ENCODE results near the gene PTRH1.

Gene PTRH1

GRCh38 chr9:127693143-127693542 lies 22.3 kb downstream of the PTRH1 start:
- no peak for DNase-seq

DNA sequence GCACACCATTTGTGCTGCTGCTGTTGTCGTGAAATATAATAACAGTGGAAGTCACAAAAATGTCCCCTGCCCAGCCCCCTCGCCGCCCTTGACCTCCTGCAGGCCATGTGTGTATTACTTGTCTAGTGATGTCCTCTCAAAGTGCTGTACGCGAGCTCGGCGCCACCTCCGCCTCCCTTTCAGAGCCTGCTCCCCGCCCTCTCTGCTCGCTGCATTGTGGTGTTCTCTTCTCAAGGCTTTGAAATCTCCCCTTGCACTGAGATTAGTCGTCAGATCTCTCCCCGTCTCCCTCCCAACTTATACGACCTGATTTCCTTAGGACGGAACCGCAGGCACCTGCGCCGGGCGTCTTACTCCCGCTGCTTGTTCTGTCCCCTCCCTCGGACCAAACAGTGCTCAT lies 23.4 kb downstream of the PTRH1 start:
- DNase-seq = no peak

DNA sequence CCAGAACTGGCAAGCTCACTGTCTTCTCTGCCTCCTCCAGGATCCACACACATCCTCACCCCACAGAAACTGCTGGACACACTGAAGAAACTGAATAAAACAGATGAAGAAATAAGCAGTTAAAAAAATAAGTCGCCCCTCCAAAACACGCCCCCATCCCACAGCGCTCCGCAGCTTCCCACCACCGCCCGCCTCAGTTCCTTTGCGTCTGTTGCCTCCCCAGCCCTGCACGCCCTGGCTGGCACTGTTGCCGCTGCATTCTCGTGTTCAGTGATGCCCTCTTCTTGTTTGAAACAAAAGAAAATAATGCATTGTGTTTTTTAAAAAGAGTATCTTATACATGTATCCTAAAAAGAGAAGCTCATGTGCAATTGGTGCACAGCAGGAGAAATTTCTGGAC lies 24.7 kb downstream of the PTRH1 start:
- no peak for DNase-seq

DNA sequence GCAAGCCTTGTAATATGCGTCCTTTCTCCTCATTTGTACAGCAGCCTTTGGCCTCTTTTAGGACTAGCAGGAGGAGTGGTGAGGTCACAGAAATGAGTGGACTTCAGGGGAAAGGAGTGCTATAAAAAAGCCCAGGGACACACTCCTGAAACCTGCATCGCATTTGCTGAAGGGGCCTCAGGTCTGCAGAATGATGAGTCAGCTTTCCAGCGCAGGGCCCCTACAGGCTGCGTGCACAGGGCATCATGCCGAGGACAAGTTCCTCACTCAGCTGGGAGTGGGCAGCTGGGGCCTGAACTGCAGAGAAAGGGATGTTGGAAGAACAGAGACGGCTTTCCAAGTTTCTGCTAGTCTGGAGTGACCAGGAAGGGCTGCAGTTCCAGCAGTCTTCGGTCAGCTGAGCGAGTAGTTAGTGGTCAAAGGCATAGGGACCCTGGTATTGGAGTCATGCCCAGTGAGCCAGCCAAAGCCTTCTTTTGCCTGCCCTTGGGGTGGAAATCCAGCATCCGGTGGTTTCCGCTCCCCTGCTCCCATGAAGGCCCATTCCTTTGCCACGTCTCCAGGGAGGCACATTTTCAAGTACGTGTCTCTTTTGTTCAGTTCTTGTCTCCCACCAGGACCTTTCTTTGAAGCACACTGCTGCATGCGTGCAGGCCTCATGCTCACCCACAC lies 26.0 kb downstream of the PTRH1 start:
- DNase-seq = no peak

DNA sequence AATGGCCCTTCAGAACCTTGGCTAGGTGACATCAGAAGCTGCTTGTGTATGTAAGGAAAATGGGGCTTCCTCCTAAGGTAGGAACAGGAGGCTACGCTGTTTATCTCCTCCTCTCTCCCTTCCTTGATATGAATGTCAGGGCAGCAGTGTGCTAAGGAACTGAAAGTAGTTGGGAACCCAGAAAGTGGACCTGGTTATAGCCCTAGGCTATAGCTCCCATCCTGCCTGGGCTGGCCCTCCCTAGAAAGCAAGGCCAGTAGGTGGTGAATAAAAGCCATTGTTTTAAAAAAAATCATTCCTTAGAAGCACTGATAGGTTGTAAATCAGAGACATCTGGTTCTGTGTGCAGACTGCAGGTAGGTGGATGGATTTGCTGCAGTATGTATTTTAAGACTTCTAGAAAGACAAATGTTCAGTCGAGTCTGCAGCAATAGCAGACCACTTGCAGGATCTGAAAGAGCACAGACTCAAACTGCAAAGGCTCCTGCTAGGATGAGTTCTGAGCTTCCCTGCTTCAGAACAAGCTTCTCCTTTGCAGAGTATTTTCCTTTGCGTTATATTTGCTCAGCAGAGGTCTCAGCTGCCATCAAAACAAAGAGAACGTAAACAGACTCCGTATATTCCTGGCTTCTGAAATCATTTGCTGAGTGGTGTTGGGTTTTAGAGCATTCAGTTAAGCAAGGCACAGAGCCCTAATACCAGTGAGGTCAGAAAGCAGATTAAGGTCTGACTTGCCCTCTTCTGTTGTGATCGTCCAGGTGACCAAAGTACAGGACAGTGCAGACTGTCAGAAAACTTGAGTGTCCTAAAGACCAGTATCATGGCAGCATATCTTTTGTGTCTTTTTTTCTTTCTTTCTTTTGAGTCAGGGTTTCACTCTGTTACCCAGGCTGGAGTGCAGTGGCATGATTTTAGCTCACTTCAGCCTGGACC lies 28.7 kb downstream of the PTRH1 start:
- DNase-seq = no peak

DNA sequence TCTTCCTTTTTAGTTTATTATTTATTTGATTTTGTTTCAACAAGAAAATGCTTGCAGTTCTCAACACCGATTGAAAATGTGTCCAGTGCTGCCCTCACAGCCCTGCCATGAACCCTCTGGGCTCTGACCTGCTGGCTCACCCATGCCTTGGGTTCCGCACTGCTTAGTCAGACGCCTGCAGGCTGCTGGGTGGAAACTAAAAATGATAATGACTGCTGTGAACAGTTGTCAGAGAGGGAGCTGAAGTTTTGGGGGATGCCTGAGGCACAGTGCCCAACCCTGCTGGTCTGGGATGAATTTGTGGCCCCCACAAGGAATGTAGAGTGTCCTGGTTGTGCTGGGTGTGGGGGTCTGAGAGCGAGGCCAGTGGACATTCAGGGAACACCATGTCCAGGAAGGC lies 30.9 kb downstream of the PTRH1 start:
- no peak for DNase-seq

GRCh38 chr9:127683723-127684122 lies 31.7 kb downstream of the PTRH1 start:
- no peak for DNase-seq

DNA sequence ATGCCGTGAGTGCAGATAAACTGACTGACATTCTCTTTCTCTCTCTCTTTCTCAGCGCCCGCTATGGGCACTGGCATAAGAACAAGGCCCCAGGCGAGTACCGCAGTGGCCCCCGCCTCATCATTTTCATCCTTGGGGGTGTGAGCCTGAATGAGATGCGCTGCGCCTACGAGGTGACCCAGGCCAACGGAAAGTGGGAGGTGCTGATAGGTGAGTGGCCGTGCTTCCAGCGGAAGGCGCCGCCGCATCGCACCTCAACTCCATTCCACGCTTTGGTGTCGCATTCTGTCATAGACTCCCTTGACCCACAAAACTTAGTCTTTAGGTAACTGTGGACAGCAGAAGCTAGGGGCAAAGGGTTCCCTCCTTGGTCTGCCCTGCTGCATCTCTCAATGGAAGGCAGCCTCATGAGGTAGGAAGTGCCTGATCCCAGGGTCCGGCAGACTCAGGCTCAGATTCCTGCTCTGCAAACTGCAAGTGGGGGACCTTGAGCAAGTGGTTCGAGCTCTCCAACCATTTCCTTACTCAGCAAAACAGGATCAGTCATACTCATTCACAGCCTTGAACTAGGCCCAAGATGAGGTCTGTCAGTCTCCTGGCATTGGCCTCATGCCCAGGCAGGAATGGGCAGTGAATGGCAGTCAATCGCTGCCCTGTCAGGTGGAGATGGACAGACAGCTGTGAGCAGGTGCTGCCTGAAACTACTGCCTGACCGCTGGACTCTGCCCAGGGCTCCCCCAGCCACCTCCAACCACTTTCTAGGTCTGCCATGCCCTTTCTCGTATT lies 32.9 kb downstream of the PTRH1 start:
- no peak for DNase-seq

DNA sequence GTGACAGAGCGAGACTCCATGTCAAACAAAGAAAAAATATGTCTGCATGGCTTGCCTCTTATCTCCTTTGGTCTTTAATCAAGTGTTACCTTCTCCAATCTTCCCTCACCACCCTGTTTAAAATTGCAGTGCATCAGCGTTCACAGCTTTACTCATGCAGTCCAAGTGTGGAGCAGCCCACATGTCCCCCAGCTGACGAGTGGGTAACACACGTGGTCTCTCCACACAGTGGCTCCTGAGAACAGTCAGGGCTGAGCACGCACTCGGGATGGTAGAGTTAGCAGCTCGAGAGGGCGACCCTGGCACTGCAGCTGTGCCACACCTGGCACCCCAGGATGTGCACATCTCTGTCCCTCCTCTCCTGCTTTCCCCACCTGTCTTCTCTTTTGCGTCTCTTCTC lies 34.6 kb downstream of the PTRH1 start:
- DNase-seq = no peak

DNA sequence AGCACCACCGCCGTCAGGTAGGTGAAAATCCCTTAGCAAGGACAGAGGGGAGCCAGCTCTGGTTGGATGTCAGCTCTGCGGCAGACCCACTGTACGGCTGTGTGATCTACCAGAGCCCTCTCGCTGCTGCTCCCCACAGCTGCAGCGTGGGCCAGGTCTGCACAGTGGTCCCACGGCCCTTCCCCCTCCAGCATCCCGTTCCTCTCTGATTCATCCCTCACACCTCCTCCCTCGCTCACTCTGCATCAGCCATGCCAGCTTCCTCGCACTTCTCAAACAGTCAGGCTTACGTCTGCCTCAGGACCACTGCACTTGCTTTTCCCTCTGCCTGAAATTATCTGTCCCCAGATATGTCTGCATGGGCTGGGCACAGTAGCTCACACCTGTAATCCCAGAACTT lies 35.2 kb downstream of the PTRH1 start:
- no peak for DNase-seq

GRCh38 chr9:127679506-127679905 lies 36.0 kb downstream of the PTRH1 start:
- no peak for DNase-seq

- no peak for DNase-seq
These were observed 38.8 kb downstream of the PTRH1 start for GRCh38 chr9:127676638-127677037.

DNA sequence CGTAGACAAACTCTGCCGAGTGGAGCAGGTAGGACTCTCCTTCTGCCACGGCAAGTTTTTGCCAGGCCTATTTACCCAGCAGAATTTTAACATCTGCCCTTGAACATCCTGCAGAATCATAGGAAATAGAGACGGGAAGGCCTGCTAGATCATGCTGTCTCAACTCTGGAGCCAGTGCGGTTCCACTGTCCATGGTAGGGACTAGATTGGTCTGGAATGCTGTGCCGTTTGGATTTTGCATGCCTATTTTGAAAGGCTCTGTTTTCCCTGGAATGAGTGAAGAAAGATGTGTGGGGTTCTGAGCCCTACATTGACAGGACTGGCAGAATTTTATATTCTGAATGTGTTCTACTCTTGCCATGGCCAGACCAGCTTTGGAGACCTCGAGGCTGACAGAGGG lies 42.2 kb downstream of the PTRH1 start:
- DNase-seq = no peak

GRCh38 chr9:127667906-127668305 lies 47.6 kb downstream of the PTRH1 start:
- no peak for DNase-seq

DNA sequence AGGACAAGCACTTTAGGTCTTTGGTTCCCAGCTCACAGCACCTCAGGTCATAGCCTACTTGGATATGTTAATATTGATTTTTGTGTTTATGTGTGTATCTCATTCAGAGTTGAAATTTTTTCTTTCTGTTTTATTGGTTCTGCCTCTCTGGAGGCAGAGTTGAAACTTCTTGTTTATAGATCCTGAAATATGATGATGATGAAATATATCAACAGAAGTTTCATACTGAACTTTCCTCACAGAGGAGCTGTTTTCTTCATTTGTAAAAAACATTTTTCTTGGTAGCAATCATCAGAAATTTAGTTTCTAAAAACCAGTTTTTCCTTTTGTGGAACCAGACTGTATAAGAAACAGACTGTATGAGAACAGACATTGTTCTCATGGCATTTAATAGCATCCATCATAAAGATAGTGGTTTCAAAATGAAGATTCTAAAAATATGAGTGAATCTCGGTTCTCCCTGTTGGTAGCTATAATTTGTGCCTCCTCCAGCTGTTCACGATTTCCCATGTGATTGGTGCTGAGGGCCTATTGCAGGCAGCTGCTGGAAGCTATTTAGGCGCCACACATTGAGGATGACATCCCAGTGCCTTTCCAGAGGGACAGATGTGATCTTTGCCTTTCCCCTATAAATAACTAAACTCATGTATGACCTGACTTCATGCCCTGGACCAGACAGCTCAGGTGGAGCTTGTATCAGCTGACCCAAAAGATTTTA lies 48.2 kb downstream of the PTRH1 start:
- DNase-seq = no peak

- DNase-seq = no peak
These were observed 50.6 kb downstream of the PTRH1 start for GRCh38 chr9:127664678-127665507.

DNA sequence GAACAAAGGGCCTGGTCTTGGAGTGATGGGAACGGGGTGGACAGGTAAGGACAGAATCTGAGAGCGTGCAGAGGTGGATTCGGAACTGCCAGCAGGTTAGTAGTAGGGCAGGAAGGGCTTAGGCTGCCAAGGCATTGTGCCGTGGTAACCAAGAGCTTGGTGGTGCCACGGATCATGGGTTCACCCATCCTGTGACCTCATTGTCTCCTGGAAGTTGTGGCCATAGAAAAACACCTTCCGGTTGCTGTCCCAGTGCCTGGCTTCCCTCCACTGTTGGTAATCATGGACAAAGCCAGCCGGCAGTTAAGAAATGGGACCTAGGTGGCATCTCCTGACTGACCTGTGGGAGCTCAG lies 51.2 kb downstream of the PTRH1 start:
- DNase-seq = no peak
